ENCODE data around the gene GSTCD.
"Not testable (repeated sequence)": the region's sequence is repeated elsewhere in the genome, so short reads cannot be mapped to it uniquely, and the experiment has no call there.

The GSTCD gene, protein sequence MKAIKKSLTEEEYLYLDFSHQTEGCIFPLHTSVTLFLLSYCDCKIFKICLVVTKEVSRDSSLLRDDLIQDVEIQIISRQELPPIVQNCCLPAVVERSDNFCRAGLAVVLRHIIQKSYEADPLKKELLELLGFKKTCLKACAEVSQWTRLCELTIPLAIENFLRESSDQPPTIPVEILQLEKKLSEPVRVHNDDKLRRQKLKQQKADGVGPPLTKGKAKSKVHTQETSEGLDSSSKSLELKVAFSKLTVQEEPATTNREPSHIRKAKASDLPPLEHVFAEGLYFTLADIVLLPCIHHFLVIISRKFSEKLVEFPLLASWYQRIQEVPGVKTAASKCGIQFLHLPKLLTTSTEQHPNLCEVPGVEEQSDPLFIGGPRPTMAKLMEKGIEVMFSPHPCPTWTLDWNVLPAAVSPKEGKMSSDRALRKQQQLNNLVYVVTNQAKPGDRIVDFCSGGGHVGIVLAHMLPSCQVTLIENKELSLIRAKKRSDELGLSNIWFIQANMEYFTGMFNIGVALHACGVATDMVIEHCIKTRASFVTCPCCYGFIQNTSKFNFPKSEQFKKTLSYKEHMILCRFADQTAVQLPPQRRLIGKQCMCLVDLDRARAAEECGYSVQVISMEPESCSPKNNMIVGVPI

DNA sequence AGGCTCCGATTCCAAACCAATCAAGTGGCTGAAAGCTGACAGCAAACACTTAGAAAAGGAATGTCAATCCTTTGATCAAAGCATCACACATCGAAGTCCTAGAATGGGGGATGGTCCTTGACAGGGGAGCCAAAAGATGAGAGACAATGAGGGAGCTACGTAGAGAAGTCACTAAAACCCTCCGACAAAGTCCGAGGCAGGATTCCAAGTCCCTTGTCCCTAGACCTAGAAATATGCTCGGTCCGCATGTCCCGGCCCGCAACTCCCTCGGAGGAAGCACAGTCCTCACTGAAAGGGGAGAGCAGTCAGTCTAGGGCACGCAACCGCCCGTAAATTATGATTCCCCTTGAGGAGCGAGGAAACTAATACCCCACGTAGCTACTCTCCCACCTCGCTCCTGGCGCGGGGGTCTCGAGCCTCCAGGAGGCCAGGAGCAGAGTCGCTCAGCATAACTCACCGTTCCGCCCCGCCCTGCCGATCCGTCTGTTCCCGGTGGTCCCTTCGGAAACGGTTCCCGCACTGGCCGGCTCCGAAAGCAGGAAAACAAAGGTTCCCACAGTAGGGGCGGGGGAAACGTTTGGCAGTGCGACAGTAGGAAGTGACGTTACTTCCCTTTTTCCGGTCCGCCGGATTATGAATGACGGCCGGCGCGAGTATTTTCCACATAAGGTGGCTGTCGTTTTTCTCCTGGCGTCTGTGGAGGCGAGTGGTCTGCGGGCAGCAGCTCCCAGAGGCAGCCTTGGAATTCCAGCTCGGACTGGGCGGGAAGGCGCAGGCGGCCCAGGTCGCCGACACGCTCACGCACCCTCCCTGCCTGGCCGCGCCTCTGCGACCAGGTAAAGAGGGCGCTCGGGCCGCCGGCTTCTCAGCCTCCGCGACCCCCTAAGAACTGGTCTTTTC lies at the start of gene GSTCD, which contains the start of gene INTS12:
GSTCD (plus strand) TSS at position 604 of the 900 bp plus-strand sequence. CDS start 8,830 bp downstream, outside the sequence.
INTS12 (minus strand) TSS at position 509 of the 900 bp plus-strand sequence. CDS start 8,684 bp downstream, outside the sequence.
- DNase-seq (ENCODE audit: low read depth in 2 of 2): peak; percentile 82 to 84

DNA sequence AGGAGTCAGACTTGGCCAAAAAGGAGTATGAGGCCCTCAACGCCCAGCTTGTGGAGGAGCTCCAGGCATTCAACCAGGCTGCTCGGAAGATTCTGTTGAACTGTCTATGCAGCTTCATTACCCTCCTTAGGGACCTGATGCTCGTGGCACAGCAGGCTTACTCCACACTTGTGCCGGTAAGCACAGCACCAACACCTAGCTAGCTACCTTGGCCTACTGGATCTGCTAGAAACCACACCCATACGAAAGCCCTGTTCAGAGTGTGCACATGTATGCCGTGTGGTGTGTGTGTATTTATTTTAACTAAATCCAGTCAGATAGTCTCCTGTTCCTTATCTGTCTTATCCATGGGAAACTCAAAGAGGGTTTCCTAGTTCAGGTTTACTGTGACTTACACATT lies 49.4 kb upstream of the GSTCD start:
- DNase-seq (ENCODE audit: low read depth in 2 of 2): no peak

DNA sequence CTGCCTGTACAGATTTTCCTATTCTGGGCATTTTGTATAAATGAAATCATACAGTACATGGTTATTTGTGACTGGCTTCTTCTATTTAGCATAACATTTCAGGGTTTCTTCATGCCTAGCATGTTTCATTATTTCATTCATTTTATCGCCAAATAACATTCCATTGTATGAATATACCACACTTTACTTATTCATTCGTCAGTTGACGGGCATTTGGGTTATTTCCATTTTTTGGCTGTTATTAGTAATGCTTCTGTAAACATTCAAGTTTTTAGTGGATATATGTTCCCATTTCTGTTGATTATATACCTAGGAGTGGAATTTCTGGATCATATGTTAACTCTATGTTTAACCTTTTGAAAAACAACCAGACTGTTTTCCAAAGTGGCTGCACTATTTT lies 47.6 kb upstream of the GSTCD start:
- DNase-seq (ENCODE audit: low read depth in 2 of 2): no peak

DNA sequence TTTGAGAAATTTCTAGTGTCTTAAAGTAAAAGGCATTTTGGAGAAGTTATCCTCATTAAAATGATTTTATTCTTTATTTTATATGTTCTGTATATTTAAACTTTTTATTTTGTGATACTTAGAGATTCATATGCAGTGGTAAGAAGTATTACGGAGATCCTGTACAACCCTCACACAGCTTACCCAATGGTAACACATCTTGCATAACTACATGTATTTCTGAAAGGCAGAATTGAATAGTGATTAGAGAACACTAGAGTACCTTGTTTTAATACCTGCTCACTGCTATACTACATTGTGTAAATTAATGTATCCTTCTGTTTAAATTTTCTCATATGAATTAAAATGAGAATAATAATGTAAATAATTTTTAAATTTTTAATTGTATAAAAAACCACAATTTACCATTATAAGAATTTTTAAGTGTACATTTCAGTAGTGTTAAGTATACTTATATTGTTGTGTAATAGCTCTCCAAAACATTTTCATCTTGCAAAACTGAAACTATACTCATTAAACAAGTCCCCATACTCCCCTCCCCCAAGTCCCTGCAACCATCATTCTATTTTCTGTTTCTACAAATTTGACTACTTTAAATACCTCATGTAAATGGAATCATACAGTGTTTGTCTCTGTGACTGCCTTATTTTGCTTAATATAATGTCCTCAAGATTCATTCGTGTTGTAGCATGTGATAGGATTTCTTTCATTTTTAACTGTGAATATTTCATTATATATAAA lies 45.5 kb upstream of the GSTCD start:
- no peak for DNase-seq (ENCODE audit: low read depth in 2 of 2)

DNA sequence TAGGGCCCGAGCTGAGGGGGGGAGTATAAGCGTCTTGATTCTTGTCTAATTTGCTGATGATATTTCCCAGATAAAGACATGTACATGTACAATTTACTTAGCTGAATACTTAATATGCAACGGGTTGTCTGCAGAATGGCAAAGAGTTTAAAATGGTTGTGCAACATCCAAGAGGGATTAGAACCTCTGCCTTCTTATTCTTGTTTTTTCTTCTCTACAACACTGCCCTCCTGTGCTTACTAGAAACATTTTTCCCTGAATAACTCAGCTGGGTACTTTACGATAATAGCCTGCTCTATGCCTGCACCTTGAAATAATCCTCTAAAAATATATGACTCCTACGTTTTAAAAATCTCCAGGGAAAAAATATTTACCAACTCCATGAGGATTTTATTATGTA lies 41.9 kb upstream of the GSTCD start:
- no peak for DNase-seq (ENCODE audit: low read depth in 2 of 2)

DNA sequence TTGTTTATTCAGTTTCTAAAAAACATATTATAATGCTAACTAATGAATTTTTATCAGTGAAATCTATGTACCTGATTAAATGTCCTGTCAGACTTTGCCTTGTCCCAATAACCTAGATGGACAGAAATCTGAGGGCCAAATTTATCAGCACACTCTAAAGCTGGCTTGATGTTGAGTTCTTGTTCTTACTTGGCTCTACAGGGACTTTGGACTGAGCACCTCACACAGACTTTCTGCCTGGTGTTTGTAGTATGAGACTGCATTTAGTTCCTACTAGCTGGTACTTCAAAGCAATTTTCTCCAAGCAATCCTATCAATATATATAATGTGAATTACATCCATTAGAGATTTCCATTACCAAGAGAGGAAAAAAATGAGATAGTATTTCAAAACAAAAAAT lies 37.9 kb upstream of the GSTCD start:
- DNase-seq (ENCODE audit: low read depth in 2 of 2): no peak

DNA sequence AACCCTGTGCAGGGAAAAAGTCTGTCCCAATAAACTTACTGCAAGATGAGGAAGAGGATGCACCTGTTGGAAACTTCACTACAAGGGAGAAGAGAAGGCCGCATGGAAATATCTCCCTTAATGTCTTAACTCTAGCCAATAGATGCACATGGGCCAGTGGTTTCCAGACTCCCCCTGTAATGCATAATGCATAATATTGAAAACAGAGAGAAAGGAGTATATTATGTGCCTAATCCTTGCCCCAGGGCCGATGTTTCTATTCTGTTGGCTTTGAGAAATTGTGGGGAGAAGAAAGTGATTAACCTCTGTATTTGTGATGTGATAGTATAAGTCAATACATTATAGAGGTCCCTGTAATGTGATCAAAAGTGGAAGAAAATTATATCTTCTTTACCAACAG lies 37.3 kb upstream of the GSTCD start:
- no peak for DNase-seq (ENCODE audit: low read depth in 2 of 2)

DNA sequence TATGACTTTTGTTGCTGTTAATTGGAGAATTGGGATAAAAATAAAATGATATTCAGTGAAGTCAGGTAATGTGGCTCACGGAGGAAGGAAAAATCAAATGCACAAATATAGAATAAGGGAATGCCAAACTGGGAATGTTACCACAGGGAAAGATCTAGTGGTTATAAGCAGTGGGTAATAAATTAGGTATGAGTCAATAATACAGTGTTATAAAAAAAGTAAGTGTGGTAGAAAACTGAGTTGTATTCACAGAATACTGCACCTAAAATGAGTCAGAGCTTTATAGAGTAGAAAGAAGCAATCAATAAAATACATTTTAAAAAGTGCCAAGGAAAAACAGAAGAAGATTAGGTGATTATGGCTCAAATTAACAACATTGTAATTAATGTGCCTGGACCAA lies 34.6 kb upstream of the GSTCD start:
- no peak for DNase-seq (ENCODE audit: low read depth in 2 of 2)

DNA sequence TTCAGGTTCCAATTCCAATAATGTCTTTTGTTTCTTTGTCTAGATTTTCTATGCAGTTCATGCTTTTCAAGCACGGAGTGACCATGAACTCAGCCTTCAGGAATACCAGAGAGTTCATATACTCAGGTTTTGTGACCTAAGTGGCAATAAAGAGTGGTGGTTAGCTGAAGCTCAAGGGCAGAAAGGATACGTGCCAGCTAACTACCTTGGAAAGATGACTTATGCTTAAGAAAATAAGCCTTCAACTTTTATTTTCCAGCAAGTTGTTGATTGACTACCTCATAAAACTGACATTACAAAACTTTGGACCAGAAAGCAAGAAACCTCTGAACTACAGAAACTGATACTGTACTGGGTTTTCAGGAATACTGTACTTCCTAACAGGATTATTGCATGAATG lies 30.9 kb upstream of the GSTCD start:
- DNase-seq (ENCODE audit: low read depth in 2 of 2): no peak

DNA sequence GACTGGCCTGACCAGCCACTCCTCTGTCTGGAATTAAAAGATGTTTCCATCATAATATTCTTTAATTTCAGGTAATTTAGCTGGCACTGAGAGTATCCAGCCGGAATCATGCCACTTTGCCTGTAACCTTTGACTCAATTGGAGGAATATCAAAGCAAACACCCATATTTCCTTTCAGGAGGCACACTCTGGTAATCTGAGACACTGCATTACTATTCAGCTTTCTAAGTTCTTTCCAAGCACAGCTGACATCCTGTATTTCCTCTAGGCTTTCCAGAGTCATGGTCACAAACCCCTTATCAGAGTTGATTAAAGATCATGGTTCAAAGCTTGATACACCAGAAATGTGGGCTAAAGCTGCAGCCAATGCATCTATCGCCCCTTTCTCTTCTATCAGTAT lies 29.4 kb upstream of the GSTCD start:
- no peak for DNase-seq (ENCODE audit: low read depth in 2 of 2)

DNA sequence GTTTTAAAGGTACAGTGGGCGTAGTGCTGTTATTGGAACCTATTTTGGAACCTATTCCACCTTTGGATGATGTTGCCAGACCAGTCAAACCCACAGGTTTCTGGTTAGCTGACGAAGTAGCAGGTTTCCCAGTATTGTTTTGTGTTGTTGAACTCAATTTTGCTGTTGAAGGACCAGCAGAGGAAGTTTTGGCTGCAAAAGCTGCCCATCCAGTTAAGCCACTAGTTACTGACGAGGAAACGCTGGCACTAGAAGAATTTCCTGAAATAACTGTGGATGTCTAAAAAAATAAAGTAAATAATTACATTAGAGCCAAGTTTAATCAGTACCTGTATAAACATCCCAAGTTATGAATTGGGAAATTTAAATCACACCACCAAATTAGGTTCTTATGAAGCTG lies 25.5 kb upstream of the GSTCD start:
- no peak for DNase-seq (ENCODE audit: low read depth in 2 of 2)

DNA sequence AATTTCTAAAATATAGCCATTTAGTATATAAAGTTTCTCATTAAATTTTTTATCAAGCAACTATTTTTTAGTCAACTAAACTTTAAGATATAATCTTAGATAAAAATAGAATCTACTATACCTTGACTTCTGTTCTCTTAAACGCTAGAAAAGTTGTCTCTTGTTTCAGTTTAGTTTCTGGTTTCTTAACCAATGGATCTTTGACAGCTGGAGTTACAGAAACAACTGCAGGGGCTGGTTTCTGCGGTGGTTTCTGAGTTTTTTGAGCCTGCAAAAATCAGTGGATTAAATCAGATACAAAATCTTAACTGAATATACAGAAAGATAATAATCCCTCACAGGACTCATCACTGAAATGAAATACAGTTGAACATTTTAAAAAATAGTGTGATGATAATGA lies 22.0 kb upstream of the GSTCD start:
- no peak for DNase-seq (ENCODE audit: low read depth in 2 of 2)

DNA sequence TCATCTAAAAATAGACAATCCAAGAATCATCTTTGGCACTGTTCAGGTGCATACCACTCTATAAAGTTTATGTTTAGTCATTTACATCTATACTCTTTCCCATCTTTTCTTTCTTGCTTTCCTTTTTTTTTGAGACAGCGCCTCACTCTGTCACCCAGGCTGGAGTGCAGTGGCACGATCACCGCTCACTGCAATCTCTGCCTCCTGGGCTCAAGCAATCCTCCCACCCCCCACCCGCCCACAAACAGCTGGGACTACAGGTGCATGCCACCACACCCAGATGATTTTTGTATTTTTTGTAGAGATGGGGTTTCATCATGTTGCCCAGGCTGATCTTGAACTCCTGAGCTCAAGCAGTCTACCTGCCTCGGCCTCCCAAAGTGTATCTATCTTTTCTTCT lies 13.8 kb upstream of the GSTCD start:
- DNase-seq (ENCODE audit: low read depth in 2 of 2): not testable (repeated sequence)

DNA sequence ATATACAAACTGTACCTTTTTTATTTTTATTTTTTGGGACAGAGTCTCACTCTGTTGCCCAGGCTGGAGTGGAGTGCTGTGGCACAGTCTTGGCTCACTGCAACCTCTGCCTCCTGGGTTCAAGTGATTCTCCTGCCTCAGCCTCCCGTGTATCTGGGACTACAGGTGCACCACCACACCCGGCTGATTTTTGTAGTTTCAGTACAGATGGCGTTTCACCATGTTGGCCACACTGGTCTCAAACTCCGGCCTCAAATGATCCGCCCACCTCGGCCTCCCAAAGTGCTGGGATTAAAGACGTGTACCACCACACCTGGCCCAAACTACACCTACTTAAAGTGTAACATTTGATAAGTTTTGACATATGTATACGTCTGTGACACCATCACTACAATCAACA lies 12.8 kb upstream of the GSTCD start:
- DNase-seq (ENCODE audit: low read depth in 2 of 2): not testable (repeated sequence)

DNA sequence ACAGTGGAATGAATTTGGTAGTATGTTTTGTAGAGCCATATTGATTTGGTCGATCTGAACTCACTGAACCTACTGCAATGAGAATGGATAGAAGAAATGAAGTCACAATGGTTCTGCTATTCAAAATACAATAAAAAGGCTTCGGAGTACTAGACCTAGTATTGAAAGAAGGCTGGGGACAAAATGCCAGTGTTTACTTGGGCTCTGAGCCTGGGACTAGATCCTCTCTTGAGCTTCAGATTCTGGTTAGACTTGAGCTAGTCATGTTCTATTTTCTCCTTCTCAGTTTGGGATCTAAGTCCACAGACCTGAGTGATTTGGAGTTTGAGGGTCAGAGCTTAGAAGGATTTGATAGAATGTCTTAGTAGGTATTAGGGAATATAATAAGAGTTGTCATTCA lies 10.0 kb upstream of the GSTCD start:
- no peak for DNase-seq (ENCODE audit: low read depth in 2 of 2)

DNA sequence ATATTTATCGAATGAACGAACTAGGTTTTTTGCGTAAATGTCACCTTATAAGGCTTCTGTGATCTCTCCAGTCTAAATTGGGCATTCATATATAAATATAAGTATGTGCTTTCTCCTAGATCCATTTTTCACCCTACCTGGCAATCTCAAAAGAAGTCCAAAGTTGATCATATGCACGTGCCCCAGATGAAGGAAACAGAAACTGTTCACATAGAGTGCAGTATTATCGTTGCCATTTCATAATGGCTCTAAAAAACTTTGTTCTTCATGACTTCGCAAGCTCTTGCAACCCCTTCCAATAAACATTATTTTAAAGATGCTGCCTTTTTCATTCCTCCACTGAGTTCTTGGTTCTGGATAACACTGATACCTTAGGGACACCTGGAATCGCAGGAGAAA lies 803 bp upstream of the GSTCD start:
- no peak for DNase-seq (ENCODE audit: low read depth in 2 of 2)

DNA sequence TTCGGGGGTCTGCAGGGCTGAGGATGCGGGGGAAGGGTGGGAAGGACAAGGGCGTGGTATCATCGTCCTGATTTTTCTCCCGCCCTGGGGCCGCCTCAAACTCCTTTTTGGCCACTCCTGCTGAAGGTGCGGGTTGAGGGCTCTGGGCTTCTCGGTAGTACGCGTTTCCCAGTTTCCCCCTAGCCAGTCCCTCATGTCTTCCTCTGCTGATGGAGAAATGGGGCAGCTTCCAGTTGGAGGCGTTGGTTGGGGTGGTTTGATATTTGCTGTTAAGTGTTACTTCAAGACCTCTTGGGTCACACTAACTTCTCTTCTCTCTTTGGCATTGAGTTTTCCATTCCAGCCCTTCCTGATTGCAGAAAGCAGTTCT lies 482 bp downstream of the GSTCD start:
- DNase-seq (ENCODE audit: low read depth in 2 of 2): no peak

DNA sequence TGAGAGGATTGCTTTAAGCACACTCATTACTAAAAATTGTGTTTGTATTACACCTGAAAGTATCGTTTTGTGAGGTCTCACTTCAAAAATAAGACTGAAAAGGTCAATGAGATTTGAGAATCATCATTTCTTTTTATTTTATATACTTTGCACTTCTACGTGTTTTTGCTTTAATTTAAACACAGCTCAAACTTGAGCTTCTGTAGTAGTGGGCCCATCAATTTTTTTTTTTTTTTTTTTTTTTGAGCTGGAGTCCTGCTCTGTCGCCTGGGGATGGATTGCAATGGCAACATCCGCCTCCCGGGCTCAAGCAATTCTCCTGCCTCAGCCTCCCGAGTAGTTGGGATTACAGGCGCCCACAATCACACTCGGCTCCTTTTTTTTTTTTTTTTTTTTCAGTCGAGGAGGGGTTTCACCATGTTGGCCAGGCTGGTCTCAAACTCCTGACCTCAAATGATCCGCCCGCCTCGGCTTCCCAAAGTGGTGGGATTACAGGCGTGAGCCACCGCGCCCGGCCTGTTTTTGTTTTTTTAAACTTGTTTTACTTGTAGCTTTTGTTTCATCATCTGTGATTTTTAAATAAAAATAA lies 1.5 kb downstream of the GSTCD start:
- DNase-seq (ENCODE audit: low read depth in 2 of 2): no peak

DNA sequence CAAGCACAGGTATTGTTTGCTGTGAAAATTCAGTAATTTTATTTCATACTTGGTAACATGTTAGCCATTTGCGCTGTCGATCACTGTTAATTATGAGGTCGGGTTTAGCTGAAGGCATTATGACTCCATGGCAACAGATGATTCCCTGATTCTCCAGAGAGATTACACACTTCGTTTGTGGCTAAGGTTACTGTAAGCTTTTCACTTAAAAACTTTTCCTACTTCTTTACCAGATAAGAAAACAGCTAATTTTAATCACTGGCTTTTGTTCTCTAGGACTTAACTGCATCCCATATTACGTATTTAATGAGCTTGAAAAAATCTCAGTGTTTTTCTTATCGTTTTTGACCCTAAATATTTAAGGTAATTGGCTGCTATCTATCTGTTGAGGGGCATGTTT lies 2.1 kb downstream of the GSTCD start:
- DNase-seq (ENCODE audit: low read depth in 2 of 2): no peak

DNA sequence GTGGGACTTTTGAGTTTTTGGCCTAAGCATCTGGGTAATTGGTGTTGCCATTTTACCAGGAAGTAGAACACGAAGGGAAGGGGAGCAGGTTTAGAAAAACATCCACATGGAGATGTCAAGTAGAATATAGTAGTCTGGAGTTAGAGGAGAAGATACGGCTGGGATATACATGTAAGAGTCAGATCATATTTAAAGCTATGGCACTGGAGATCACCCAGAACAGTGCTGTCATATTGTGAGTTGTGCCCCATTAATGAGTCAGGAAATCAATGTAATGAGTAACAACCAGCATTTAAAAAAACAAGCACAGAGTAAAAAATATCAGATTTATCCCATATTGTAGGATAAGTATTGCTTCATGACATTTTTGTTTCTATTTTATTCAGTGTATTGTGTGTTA lies 4.2 kb downstream of the GSTCD start:
- no peak for DNase-seq (ENCODE audit: low read depth in 2 of 2)

DNA sequence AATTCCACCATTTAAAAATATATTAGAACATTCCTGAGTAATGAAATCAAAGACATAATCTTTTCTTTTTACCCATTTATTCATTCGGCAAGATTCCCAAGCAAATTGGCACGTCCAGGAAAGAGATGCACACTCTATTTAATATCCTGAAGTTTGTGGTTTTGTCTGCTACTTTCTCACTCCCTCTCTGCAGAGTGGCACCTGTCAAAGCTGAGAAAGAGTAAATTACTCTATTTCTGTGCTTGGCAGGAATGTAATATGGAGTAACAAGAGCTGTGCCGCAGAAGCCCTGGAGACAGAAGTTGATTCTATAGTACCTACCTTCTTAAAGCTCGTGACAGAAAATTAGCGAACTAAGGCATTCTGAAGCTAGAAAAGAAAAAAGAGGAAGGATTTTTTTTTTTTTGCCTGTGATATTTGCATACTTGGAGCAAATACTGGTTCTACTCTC lies 5.5 kb downstream of the GSTCD start:
- no peak for DNase-seq (ENCODE audit: low read depth in 2 of 2)

Data from stimulated activated CD4-positive, alpha-beta T cell treated with anti-CD3 and anti-CD28 coated beads, Interleukin-12 subunit alpha, Interleukin-12 subunit beta, amount 100 ng/mL, for 24 hours (primary cell).